ENCODE data around the gene ARHGEF19.

DNA sequence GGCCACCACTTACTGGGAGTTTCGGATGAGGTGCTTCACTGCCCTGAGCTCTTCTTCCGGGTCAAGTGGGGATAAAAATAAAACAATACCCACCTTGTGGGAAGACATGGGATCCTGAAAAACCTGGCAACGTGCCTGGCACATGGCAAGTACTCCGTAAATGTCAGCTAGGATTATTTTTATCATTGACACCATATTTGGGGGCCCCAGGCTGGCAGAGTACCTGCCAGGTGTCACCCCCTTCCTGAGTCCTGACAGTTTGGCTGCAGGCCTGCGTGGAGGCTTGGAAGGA is 47.4 kb downstream of the ARHGEF19 start:
- no peak for TF ChIP-seq POLR2A (IDR thresholded peaks at IDR 0.05)
- TF ChIP-seq, protein P1, sequence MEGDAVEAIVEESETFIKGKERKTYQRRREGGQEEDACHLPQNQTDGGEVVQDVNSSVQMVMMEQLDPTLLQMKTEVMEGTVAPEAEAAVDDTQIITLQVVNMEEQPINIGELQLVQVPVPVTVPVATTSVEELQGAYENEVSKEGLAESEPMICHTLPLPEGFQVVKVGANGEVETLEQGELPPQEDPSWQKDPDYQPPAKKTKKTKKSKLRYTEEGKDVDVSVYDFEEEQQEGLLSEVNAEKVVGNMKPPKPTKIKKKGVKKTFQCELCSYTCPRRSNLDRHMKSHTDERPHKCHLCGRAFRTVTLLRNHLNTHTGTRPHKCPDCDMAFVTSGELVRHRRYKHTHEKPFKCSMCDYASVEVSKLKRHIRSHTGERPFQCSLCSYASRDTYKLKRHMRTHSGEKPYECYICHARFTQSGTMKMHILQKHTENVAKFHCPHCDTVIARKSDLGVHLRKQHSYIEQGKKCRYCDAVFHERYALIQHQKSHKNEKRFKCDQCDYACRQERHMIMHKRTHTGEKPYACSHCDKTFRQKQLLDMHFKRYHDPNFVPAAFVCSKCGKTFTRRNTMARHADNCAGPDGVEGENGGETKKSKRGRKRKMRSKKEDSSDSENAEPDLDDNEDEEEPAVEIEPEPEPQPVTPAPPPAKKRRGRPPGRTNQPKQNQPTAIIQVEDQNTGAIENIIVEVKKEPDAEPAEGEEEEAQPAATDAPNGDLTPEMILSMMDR (IDR thresholded peaks at IDR 0.05) = no peak
- no peak for TF ChIP-seq EP300 (IDR thresholded peaks at IDR 0.05)
- no peak for TF ChIP-seq POLR2AphosphoS5 (IDR thresholded peaks at IDR 0.05)

Measured in stomach (tissue), 4 donors.